GM06990 (cell line): ENCODE results near the gene DRD5.
A peak's percentile ranks its signal among the peaks of the same experiment; 100 is the strongest.
"Not testable (repeated sequence)": the region's sequence is repeated elsewhere in the genome, so short reads cannot be mapped to it uniquely, and the experiment has no call there.

Experiments used
- DNase-seq: peaks from one replicate; pipeline ENCODE4 v3.0.0-alpha.2; 2011; ENCODE audit not compliant: insufficient read length; ENCODE audit errors: extremely low read depth
- H3K27me3 ChIP-seq: replicated peaks from 2 replicates; pipeline ENCODE4 v1.6.0; 2011; ENCODE audit warnings: low read length; ENCODE audit not compliant: control insufficient read depth, insufficient read depth
- H3K36me3 ChIP-seq: 2 replicates; pipeline ENCODE4 v1.5.1; 2011; ENCODE audit warnings: low read length; ENCODE audit not compliant: control insufficient read depth, insufficient read depth
- H3K4me3 ChIP-seq: replicated peaks from 2 replicates; pipeline ENCODE4 v1.5.1; 2011; ENCODE audit warnings: low read depth, mild to moderate bottlenecking, control low read depth, low read length
- TF ChIP-seq, protein P1 (sequence below): IDR thresholded peaks from 2 replicates; pipeline ENCODE4 v1.5.1; 2011; ENCODE audit warnings: low read length, control low read depth, mild to moderate bottlenecking, inconsistent platforms; ENCODE audit not compliant: insufficient read depth, poor library complexity, severe bottlenecking

The DRD5 gene

GRCh38 chr4:9782136-9782436 is 652 bp downstream of the DRD5 start:
- TF ChIP-seq, protein P1, sequence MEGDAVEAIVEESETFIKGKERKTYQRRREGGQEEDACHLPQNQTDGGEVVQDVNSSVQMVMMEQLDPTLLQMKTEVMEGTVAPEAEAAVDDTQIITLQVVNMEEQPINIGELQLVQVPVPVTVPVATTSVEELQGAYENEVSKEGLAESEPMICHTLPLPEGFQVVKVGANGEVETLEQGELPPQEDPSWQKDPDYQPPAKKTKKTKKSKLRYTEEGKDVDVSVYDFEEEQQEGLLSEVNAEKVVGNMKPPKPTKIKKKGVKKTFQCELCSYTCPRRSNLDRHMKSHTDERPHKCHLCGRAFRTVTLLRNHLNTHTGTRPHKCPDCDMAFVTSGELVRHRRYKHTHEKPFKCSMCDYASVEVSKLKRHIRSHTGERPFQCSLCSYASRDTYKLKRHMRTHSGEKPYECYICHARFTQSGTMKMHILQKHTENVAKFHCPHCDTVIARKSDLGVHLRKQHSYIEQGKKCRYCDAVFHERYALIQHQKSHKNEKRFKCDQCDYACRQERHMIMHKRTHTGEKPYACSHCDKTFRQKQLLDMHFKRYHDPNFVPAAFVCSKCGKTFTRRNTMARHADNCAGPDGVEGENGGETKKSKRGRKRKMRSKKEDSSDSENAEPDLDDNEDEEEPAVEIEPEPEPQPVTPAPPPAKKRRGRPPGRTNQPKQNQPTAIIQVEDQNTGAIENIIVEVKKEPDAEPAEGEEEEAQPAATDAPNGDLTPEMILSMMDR, result no peak
- Histone ChIP-seq H3K4me3 (no peak overlapping the region), H3K27me3 (no peaks in the 10 kb centered on the region; the same call in 1 of the 2 replicates), H3K36me3 (no peaks in the 10 kb centered on the region)
- DNase-seq, result no peak

DNA sequence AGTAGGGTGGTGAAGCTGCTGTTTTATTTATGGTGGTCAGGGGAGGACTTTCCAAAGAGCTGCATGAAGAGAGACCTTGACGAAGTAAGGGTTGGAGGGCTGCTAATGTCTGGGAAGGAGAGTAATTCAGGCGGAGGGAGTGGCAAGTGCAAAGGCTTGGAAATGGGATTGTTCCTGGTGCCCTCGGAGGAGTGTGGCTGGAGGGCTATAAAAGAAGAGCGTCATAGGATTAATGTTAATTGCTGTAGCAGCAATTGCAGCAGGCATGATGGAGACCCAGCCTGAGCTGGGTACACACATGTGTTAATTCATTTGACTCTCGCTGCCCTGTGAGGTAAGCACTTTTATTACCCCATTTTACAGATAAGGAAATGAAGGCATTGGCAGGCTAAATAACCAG is 4.5 kb downstream of the DRD5 start:
- H3K4me3 ChIP-seq, H3K36me3 ChIP-seq, DNase-seq, H3K27me3 ChIP-seq: not testable (repeated sequence)

DNA sequence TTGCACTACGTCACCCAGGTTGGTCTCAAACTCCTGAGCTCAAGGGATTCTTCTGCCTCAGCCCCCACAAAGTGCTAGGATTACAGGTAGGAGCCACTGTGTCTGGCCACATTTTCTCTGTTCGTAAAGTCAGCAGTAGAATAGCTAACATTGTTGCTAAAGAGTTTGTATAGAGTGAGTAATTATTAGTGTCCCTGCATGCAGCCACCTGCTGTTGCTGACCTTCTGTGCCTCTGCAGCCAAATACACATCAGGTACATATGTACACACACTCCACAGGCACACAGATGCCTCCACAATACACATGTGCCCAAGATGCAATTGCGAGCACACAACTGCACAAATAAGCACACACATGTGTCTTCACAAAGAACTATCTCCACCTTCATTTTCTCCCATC is 10.9 kb downstream of the DRD5 start:
- DNase-seq, result no peak
- TF ChIP-seq, protein P1, result no peak
- H3K36me3 ChIP-seq, result no peaks in the 10 kb centered on the region
- no peaks in the 10 kb centered on the region for H3K27me3 ChIP-seq
- H3K4me3 ChIP-seq, result no peak overlapping the region

DNA sequence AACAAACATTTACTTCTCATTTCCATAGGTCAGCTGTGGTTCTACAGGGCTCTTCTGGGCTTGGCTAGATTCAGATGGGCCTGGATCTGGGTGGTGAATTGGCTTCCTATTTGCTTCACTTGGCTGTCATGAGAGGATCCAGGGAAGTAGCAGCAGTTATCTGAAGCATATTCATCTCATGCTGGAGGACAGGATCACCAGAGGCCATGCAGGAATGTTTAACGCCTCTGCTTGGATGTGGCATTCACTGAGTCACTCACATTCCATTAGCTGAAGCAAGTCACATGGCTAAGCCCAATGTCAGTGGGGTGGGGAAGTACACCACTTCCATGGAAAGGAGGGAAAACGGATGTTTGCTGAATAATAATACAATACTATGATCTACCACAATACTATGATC is 15.2 kb downstream of the DRD5 start:
- not testable (repeated sequence) for H3K27me3 ChIP-seq, H3K36me3 ChIP-seq, DNase-seq, H3K4me3 ChIP-seq

- no peaks in the 10 kb centered on the region for H3K36me3 ChIP-seq
- TF ChIP-seq, protein P1, result no peak
- peaks cover 1% of the 10 kb centered on the region; the same call in 1 of the 2 replicates for H3K27me3 ChIP-seq
- DNase-seq, result no peak
- H3K4me3 ChIP-seq, result no peak overlapping the region
These were observed 19.4 kb downstream of the DRD5 start for GRCh38 chr4:9800848-9801247.

- Histone ChIP-seq H3K4me3 (no peak overlapping the region), H3K36me3 (no peaks in the 10 kb centered on the region), H3K27me3 (0 out of 2 replicates have a peak, but pooled peaks cover 1% of the 10 kb centered on the region)
- no peak for DNase-seq
- TF ChIP-seq, protein P1, result peak; percentile 22
These were observed 23.5 kb downstream of the DRD5 start for GRCh38 chr4:9804918-9805317.

DNA sequence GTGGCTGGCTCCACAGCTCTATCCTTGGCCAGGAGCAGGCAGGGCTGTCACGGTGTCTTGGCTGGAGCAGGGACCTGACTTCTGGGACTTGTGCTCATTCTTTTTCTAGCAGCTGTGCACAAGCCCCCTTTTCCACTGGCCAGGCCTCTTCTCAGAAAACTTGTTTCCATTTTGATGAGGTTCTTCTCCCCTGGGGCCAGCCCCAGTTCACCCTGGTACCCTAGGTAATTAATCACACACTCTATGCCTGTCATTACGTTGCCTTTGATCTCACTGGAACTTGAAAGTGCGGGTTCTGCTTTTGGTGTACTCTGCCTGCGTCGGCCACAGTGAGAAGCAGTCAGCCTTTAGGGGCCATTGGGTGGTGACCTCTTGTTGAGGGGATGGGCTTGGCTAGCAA is 26.6 kb downstream of the DRD5 start:
- Histone ChIP-seq H3K27me3 (no peaks in the 10 kb centered on the region), H3K4me3 (no peak overlapping the region), H3K36me3 (no peaks in the 10 kb centered on the region)
- DNase-seq, result peak; percentile 24
- TF ChIP-seq, protein P1, result no peak
